Measurements from ENCODE around the gene KRT40.

DNA sequence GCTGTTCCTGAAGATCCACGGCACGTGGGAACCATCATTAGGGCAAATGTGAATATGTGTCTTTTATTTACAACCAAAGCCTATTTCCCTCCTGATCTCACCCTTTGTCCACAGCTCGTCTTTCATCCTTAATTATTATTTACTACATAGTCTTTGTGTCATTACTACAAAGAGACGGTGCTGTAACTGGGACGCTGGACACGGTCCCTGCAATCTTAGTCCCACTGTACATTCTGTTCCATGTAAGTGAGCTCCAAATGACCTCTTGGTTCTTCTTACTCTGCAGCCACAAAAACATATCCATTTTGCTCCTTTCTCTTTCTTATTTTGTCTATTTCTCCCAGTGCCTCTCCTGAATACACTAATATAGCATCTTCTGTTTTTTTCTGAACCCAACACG is 34.0 kb downstream of the KRT40 start:
- TF ChIP-seq, protein P1, sequence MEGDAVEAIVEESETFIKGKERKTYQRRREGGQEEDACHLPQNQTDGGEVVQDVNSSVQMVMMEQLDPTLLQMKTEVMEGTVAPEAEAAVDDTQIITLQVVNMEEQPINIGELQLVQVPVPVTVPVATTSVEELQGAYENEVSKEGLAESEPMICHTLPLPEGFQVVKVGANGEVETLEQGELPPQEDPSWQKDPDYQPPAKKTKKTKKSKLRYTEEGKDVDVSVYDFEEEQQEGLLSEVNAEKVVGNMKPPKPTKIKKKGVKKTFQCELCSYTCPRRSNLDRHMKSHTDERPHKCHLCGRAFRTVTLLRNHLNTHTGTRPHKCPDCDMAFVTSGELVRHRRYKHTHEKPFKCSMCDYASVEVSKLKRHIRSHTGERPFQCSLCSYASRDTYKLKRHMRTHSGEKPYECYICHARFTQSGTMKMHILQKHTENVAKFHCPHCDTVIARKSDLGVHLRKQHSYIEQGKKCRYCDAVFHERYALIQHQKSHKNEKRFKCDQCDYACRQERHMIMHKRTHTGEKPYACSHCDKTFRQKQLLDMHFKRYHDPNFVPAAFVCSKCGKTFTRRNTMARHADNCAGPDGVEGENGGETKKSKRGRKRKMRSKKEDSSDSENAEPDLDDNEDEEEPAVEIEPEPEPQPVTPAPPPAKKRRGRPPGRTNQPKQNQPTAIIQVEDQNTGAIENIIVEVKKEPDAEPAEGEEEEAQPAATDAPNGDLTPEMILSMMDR (IDR thresholded peaks at IDR 0.05; ENCODE audit: borderline replicate concordance, extremely low read depth, low read length, poor library complexity, severe bottlenecking) = no peak
- TF ChIP-seq EZH2 (IDR thresholded peaks at IDR 0.05; ENCODE audit: borderline replicate concordance, low read depth, low read length, severe bottlenecking) = no peak

All from DND-41 (cell line).